Natural killer cell treated with Interleukin-12 subunit alpha and Interleukin-12 subunit beta and Interleukin-15 and Interleukin-18, amount 100 ng/mL, for 72 hours (primary cell): Measurements from ENCODE around the gene RTBDN. TPM values are rescaled to one million over a fixed set of nuclear protein-coding genes. Genes with fewer than 3 reads are reported as not detected.

ENCODE experiments used
- ATAC-seq, 2 donors: fragments of 150-1000 bp; cut with Tn5 transposase in 1 of 2; sonication (Bioruptor Pico), chemical (Tn5 transposase) in 1 of 2; 2 replicates each; pipeline ENCODE4 v1.10.0; 2021
- DNase-seq: peaks from one replicate; pipeline ENCODE4 v3.0.0; 2022; ENCODE audit warnings: low spot score
- H3K27ac Mint-ChIP-seq, 2 donors: 1 replicate in 1 of 2; 2 replicates in 1 of 2; pipeline ENCODE4 v1.8.0; 2022; ENCODE audit warnings: mixed read lengths in 2 of 2, mild to moderate bottlenecking in 1 of 2, moderate library complexity in 1 of 2
- H3K27me3 Mint-ChIP-seq, 2 donors: 1 replicate in 1 of 2; 2 replicates in 1 of 2; pipeline ENCODE4 v1.8.0; 2022; ENCODE audit warnings: mixed read lengths in 2 of 2
- H3K36me3 Mint-ChIP-seq: one replicate; pipeline ENCODE4 v1.8.0; 2022; ENCODE audit warnings: mixed read lengths
- H3K4me1 Mint-ChIP-seq, 2 donors: 1 replicate in 1 of 2; 2 replicates in 1 of 2; pipeline ENCODE4 v1.8.0; 2022; ENCODE audit warnings: low read depth in 2 of 2, mixed read lengths in 2 of 2, mild to moderate bottlenecking in 1 of 2
- H3K4me3 Mint-ChIP-seq: one replicate; pipeline ENCODE4 v1.8.0; 2022; ENCODE audit warnings: mixed read lengths
- H3K9me3 Mint-ChIP-seq: 2 replicates; pipeline ENCODE4 v1.8.0; 2022; ENCODE audit warnings: mixed read lengths
- total RNA-seq, 2 donors: library from RNA; stranded (reverse); gene quantifications; one replicate each; pipeline ENCODE4 v1.2.3, GENCODE V29; 2022

The RTBDN gene
- total RNA-seq = not detected

DNA sequence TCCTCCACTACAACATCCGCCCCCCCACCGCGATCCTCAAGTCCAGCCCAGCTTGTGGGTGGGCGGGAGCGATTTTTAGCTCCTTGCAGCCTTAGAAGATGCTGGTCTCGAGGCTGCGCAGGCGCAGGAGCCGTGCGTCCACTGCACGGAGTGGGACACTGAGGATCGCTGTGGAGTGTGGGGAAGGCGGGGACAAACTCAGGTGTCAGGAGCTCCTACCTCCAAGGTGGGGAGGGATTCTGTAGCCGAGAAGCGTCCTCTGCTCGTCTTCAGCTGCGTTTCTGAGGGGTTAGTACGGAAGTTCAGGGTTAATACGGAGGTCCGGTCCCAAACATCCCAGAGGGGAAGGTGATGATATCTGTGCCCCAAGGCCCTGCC is at the start of gene RTBDN:
RTBDN (minus strand) TSS at position 14 of the 378 bp plus-strand sequence. CDS start 4,600 bp downstream, outside the sequence.
- Mint-ChIP-seq H3K4me1 (peaks cover 24 to 26% of the 10 kb centered on the region in 2 donors), H3K27ac (no peak within 1 kb of the TSS), H3K4me3 (peak within 1 kb of the TSS; percentile 67), H3K27me3 (peaks cover 48 to 60% of the 10 kb centered on the region in 2 donors), H3K9me3 (no peaks in the 10 kb centered on the region), H3K36me3 (peaks cover 4% of the 10 kb centered on the region)
- ATAC-seq (no peak), DNase-seq (no peak)

DNA sequence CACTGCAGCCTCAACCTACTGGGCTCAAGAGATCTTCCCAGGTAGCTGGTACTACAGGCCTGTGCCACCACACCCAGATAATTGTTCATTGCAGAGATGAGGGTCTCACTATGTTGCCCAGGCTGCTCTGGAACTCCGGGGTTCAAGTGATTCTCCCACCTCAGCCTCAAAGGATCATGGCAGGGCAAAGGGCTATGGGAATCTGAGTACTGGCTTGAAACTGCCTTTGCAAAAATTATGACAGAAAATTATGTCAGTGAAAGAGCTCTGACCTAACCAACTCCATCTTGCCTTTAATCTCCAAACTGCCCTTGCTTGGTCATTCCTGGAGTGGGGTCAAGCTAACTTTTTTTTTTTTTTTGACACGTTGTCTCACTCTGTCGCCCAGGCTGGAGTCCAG is 48.2 kb upstream of the RTBDN start:
- DNase-seq (no peak), ATAC-seq (no peak)
- Mint-ChIP-seq H3K9me3 (no peaks in the 10 kb centered on the region), H3K27me3 (no peaks in the 10 kb centered on the region), H3K4me3 (peak overlapping the region; percentile 83), H3K4me1 (peaks cover 12 to 15% of the 10 kb centered on the region in 2 donors), H3K27ac (peak overlapping the region in 1 of 2 donors; percentile 63), H3K36me3 (no peaks in the 10 kb centered on the region)

DNA sequence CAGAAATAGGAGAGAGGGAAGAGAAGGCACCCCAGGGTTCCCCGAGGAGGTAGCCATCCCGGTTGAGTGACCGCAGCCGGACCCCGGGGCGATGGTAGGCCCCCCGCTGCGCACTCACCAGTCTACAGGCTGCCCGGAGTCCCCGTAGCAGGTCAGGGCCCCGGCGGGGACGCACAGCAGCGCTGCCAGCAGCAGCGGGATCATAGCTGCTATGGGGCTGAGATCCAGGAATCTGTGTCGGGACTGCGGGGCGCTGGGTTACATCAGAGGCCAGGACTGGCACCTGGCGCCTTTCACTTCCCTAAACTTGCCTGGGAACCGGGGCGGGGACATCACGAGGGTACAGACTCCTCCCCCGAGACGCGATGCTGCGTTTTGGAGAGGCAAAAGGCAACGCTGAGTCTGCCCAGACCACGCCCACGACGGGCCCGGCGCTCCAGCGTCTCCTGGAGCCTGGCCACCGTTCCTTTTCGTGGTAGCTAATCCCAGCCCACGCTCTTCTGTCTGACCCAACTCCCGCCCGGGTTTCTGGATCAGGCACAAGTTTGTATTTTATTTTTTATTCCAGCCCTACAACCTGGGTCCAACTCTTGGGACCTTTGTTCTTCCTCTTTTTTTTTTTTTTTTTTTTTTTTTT is 46.9 kb upstream of the RTBDN start, which contains the start of gene DNASE2:
DNASE2 (minus strand) TSS at position 278 of the 637 bp plus-strand sequence; CDS start at position 204, 74 bp downstream.
- H3K36me3 Mint-ChIP-seq = no peaks in the 10 kb centered on the region
- ATAC-seq (peak; percentile 89 to 93), DNase-seq (peak; percentile 90)
- H3K27ac Mint-ChIP-seq = peak within 1 kb of the TSS; percentile 63 to 78
- H3K4me1 Mint-ChIP-seq = peaks cover 12 to 15% of the 10 kb centered on the region in 2 donors
- peak within 1 kb of the TSS; percentile 83 for H3K4me3 Mint-ChIP-seq
- H3K9me3 Mint-ChIP-seq = no peaks in the 10 kb centered on the region
- no peaks in the 10 kb centered on the region for H3K27me3 Mint-ChIP-seq

DNA sequence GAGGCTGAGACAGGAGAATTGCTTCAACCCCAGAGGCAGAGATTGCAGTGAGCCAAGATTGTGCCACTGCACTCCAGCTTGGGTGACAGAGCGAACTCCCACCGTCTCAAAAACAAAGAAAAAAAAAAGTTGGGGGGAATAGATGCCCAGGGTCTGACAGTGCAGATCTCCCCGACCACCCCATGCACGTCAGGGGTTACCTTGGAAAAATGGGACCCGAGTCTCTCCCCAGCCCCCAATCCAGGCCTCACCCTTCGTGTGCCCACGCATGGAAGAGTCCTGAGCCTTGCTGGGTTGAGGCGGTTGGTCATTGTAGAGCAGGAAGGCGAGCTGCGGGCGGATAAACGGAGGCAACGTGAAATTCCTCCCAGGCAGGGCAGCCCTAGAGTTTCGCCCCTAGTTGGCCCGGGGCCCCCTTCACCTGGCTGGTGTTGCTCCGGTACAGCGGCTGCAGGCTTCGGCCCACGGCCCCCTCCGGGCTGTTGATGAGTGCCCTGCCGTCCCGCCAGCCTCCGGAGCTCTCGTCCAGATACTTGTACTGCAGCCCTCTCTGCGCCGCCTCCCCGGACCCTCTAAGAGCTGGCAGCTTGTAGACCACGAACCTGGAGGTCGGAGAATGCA is 46.3 kb upstream of the RTBDN start:
- Mint-ChIP-seq H3K9me3 (no peaks in the 10 kb centered on the region), H3K27me3 (no peaks in the 10 kb centered on the region), H3K4me1 (peaks cover 12 to 15% of the 10 kb centered on the region in 2 donors), H3K27ac (peak overlapping the region; percentile 63 to 78), H3K36me3 (no peaks in the 10 kb centered on the region), H3K4me3 (peak overlapping the region; percentile 83)
- peak; percentile 3 to 34 for ATAC-seq
- no peak for DNase-seq

DNA sequence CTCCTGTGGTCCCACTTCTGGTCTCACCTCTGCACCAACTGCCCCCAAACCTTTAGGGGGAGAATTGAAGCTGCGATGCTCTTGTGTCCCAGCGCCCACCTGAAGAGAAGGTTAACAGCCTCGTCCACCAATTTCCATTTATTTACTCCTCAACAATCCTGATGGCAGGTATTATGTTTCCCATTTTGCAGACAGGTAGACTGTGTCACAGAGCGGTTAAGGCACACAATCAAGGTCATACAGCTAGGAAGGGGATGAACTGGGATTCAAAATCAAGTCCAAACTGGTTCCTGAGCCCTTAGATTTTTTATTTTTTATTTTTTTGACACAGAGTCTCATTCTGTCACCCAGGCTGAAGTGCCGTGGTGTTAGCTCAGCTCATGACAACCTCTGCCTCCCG is 40.7 kb upstream of the RTBDN start:
- no peaks in the 10 kb centered on the region for H3K27me3 Mint-ChIP-seq
- H3K36me3 Mint-ChIP-seq = no peaks in the 10 kb centered on the region
- no peak for ATAC-seq
- H3K4me3 Mint-ChIP-seq = no peak overlapping the region
- H3K27ac Mint-ChIP-seq = no peak overlapping the region
- no peaks in the 10 kb centered on the region for H3K9me3 Mint-ChIP-seq
- DNase-seq = no peak
- H3K4me1 Mint-ChIP-seq = peaks cover 0 to 16% of the 10 kb centered on the region in 2 donors

DNA sequence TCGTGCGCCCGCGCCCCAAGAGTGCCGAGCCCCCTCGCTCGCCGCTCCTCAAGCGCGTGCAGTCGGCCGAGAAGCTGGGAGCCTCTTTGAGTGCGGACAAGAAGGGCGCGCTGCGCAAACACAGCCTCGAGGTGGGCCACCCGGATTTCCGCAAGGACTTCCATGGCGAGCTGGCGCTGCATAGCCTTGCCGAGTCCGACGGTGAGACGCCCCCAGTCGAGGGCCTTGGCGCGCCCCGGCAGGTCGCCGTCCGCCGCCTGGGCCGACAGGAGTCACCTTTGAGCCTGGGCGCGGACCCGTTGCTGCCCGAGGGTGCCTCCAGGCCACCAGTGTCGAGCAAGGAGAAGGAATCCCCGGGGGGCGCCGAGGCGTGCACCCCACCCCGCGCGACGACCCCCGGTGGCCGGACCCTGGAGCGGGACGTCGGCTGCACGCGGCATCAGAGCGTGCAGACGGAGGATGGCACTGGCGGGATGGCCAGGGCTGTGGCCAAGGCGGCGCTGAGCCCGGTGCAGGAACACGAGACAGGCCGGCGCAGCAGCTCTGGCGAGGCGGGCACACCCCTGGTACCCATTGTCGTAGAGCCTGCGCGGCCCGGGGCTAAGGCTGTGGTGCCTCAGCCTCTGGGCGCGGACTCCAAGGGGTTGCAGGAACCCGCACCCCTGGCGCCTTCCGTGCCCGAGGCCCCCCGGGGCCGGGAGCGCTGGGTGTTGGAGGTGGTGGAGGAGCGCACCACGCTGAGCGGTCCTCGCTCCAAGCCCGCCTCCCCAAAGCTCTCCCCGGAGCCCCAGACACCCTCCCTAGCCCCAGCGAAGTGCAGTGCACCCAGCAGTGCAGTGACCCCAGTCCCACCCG is 39.7 kb upstream of the RTBDN start:
- H3K9me3 Mint-ChIP-seq = no peaks in the 10 kb centered on the region
- no peaks in the 10 kb centered on the region for H3K27me3 Mint-ChIP-seq
- H3K27ac Mint-ChIP-seq = no peak overlapping the region
- H3K36me3 Mint-ChIP-seq = no peaks in the 10 kb centered on the region
- H3K4me3 Mint-ChIP-seq = no peak overlapping the region
- ATAC-seq (no peak), DNase-seq (peak; percentile 56)
- peaks cover 0 to 16% of the 10 kb centered on the region in 2 donors for H3K4me1 Mint-ChIP-seq

DNA sequence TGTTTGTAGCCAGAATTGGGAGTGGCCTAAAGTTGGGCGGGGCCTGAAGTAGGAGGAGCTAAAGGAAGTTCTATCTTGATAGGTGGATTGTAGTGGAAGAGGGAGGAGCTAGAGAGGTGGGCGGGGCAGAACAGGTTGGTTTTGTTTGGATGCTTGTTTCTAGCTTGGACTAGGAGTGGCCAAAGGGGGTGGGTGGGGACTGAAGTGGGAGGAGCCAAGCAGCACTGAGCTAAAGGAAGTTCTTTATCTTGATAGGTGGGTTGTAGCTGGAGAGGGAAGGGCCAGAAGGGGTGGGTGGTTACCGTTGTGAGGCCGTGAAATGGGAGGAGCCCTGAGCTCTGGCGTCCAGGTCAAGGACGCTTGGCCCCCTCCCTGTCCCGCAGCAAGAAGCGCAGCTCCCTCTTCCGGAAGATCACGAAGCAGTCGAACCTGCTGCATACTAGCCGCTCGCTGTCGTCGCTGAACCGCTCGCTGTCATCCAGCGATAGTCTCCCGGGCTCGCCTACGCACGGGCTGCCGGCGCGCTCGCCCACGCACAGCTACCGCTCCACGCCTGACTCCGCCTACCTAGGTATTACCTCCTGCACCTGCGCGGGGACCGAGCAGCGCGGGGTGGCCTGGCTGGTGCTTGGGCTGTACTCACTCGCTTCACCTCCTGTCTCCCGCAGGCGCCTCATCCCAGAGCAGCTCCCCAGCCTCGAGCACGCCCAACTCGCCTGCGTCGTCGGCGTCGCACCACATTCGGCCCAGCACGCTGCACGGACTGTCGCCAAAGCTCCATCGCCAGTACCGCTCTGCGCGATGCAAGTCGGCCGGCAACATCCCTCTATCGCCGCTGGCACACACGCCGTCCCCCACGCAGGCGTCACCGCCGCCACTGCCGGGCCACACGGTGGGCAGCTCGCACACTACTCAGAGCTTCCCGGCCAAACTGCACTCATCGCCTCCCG is 38.8 kb upstream of the RTBDN start:
- Mint-ChIP-seq H3K4me3 (no peak overlapping the region), H3K4me1 (peaks cover 0 to 16% of the 10 kb centered on the region in 2 donors), H3K36me3 (no peaks in the 10 kb centered on the region), H3K9me3 (no peaks in the 10 kb centered on the region), H3K27me3 (no peaks in the 10 kb centered on the region), H3K27ac (no peak overlapping the region)
- peak; percentile 67 for DNase-seq
- peak; percentile 59 to 91 for ATAC-seq

DNA sequence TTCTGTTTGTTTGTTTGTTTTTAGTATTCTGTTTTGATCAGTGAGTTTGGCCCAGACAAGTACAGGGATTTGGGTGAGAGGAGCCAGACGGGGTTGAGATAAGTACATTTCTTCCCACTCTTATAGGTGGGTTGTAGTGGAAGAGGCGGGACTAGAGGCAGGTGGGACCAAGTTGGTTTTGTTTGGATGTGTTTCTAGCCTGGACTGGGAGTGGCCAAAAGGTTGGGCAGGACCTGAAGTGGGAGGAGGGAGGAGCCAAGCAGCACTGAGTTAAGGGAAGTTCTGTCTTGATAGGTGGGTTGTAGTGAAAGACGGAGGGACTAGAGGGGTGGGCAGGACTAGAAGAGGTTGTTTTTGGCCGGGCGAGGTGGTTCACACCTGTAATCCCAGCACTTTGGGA is 37.9 kb upstream of the RTBDN start:
- Mint-ChIP-seq H3K27ac (no peak overlapping the region), H3K4me1 (peaks cover under 1 to 16% of the 10 kb centered on the region in 2 donors), H3K9me3 (no peaks in the 10 kb centered on the region), H3K27me3 (no peaks in the 10 kb centered on the region), H3K4me3 (no peak overlapping the region), H3K36me3 (no peaks in the 10 kb centered on the region)
- ATAC-seq (no peak), DNase-seq (no peak)

DNA sequence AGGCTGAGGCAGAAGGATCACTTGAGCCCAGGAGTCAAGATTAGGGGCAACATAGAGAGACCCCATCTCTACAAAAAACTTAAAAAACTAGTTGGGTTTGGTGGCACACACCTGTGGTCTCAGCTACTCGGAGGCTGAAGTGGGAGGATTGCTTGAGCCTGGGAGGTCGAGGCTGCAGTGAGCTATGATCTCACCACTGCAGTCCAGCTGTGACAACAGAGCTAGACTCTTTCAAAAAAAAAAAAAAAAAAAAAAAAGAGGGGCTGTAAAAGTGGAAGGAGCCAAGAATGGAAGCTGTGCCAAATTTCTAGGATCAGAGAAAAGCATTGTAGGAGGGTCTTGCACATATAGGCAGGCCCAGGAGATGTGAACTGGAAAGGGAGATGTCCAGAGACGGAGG is 37.3 kb upstream of the RTBDN start:
- Mint-ChIP-seq H3K27me3 (no peaks in the 10 kb centered on the region), H3K4me1 (peaks cover 6 to 20% of the 10 kb centered on the region in 2 donors), H3K9me3 (no peaks in the 10 kb centered on the region), H3K4me3 (no peak overlapping the region), H3K36me3 (no peaks in the 10 kb centered on the region), H3K27ac (no peak overlapping the region)
- DNase-seq (peak; percentile 31), ATAC-seq (no peak)

DNA sequence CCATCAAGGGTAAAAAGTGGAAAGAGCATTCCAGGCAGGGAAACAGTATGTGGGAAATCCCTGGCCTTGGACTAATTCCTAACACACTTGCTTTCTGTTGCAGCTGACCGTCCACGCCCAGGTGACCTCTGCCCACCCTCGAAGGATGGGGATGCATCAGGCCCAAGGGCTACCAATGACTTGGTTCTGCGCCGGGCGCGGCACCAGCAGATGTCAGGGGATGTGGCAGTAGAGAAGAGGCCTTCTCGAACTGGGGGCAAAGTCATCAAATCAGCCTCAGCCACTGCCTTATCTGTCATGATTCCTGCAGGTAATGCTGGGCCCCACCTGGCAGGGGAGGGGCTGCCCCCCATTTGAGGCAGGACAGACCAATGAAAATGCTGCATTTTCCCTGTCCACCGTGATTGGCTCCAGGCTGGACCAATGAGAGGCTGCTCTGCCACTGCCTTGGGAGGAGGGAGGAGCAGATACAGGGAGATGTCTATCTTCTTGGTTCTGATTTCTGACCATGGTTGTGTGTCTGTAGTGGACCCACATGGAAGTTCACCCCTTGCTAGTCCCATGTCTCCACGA is 34.2 kb upstream of the RTBDN start:
- Mint-ChIP-seq H3K27me3 (peaks cover 0 to 2% of the 10 kb centered on the region in 2 donors), H3K36me3 (no peaks in the 10 kb centered on the region), H3K4me3 (no peak overlapping the region), H3K9me3 (no peaks in the 10 kb centered on the region), H3K4me1 (peaks cover 8 to 22% of the 10 kb centered on the region in 2 donors), H3K27ac (no peak overlapping the region)
- DNase-seq (peak; percentile 49), ATAC-seq (no peak)

DNA sequence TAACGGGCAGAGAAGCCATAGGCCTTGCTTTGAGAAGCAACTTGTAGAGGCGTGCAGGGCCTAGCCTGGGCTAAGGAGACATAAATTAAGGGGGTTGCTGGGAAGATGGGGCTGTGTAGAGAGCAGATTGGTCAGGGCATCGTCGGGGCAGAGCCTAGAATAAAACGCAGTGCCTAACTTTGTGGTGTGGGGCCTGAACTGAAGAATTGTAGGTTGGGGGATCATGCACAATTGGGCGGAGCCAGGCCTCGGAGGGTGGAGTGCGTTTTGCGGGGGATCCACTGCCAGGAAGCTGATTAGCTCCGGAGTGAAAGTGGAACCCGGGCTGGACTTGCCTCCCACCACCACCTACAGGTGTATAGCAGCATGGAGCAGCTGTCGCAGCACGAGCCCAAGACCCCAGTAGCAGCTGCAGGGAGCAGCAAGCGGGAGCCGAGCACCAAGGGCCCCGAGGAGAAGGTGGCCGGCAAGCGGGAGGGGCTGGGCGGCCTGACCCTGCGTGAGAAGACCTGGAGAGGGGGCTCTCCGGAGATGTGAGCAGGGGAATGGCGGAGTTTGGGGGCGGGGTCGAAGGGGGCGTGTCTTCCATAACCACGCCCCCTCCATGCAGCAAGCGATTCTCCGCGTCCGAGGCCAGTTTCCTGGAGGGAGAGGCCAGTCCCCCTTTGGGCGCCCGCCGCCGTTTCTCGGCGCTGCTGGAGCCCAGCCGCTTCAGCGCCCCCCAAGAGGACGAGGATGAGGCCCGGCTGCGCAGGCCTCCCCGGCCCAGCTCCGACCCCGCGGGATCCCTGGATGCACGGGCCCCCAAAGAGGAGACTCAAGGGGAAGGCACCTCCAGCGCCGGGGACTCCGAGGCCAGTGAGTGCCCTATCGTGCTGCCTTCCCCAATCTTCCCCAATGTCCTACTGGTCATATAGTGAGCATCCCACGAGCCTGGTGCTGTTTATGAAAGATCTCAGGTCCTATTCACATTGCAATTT is 33.0 kb upstream of the RTBDN start:
- Mint-ChIP-seq H3K4me1 (peaks cover 8 to 14% of the 10 kb centered on the region in 2 donors), H3K4me3 (peak overlapping the region; percentile 48), H3K27ac (no peak overlapping the region), H3K27me3 (peaks cover 0 to 2% of the 10 kb centered on the region in 2 donors), H3K9me3 (no peaks in the 10 kb centered on the region), H3K36me3 (no peaks in the 10 kb centered on the region)
- ATAC-seq (peak; percentile 74 to 87), DNase-seq (peak; percentile 80)
